K562 (cell line): Measurements from ENCODE around the gene HES5. TPM values are rescaled to one million over a fixed set of nuclear protein-coding genes. Genes with fewer than 3 reads are reported as not detected.

Source experiments
- ATAC-seq: fragments of 200-7000 bp; cut with Tn5 transposase; 3 replicates; pipeline ENCODE4 v1.9.1; 2020; ENCODE audit warnings: moderate library complexity
- BruUV-seq: library from RNA; stranded (reverse); fragments of 400-500 nt; replicated peaks from 2 replicates; lab custom pipeline; 2021; lab: Mats Ljungman, UMichigan
- CTCF ChIA-PET: fragments of 300-600 bp; formaldehyde crosslinking; extraction: SDS; loops from one replicate; lab custom pipeline; 2021; ENCODE audit warnings: low intra/inter-chr PET ratio; lab: Yijun Ruan, JAX
- POLR2A ChIA-PET: fragments of 300-600, 350-650 bp; sonication (Branson Sonifier 250); formaldehyde crosslinking; extraction: SDS; loops from one replicate; lab custom pipeline; 2021; ENCODE audit warnings: antibody characterized with exemption, inconsistent platforms; lab: Yijun Ruan, JAX
- DNase-seq, 4 experiments: peaks; one replicate each; pipeline versions ENCODE4 v3.0.0 to v3.0.0-alpha.2; 2011 to 2018; ENCODE audit warnings: low spot score in 3 of 4, mixed read lengths in 3 of 4; ENCODE audit errors: extremely low read depth in 1 of 4
- FAIRE-seq: peaks from 2 replicates; lab custom pipeline; 2011; peaks lifted over from hg19 to GRCh38; lab: Jason Lieb, UNC
- H2AFZ ChIP-seq: 2 replicates; pipeline ENCODE4 v1.6.0; 2011; ENCODE audit warnings: low read depth, low read length, control low read depth, inconsistent platforms
- H3K27ac ChIP-seq: fragments of 200-600 bp; 3 replicates; pipeline ENCODE4 v1.8.0; 2011; ENCODE audit warnings: low read depth, mild to moderate bottlenecking, control low read depth, inconsistent platforms, low read length, moderate library complexity, mixed read lengths; ENCODE audit errors: extremely low read depth
- H3K27me3 ChIP-seq, 2 experiments: fragments of 300-600 bp in 1 of 2; 2 replicates in 1 of 2; 3 replicates in 1 of 2; pipeline versions ENCODE4 v1.6.0 to v1.8.0; 2011; ENCODE audit warnings: inconsistent platforms in 2 of 2, low read length in 2 of 2, mild to moderate bottlenecking in 1 of 2, mixed read lengths in 1 of 2, moderate library complexity in 1 of 2; ENCODE audit not compliant: control insufficient read depth in 2 of 2, insufficient read depth in 2 of 2
- H3K36me3 ChIP-seq: fragments of 300-600 bp; 3 replicates; pipeline ENCODE4 v1.8.0; 2011; ENCODE audit warnings: mild to moderate bottlenecking, low read length, inconsistent platforms; ENCODE audit not compliant: control insufficient read depth, insufficient read depth
- H3K4me1 ChIP-seq, 2 experiments: fragments of 200-600 bp in 1 of 2; replicated peaks in 1 of 2; 2 replicates in 1 of 2; 3 replicates in 1 of 2; pipeline versions ENCODE4 v1.5.1 to v1.8.0; 2011; ENCODE audit warnings: inconsistent platforms in 2 of 2, low read length in 2 of 2, mild to moderate bottlenecking in 1 of 2, mixed read lengths in 1 of 2, moderate library complexity in 1 of 2; ENCODE audit not compliant: control insufficient read depth in 2 of 2, insufficient read depth in 2 of 2
- H3K4me2 ChIP-seq: 2 replicates; pipeline ENCODE4 v1.6.1; 2011; ENCODE audit warnings: low read length, control low read depth, inconsistent platforms, mixed read lengths; ENCODE audit not compliant: insufficient read depth
- H3K4me3 ChIP-seq: fragments of 200-600 bp; sonication (generic), shearing (Covaris generic); 2 replicates; pipeline ENCODE4 v1.5.1; 2016; ENCODE audit warnings: control low read depth, inconsistent platforms
- H3K79me2 ChIP-seq: fragments of 200-600 bp; 3 replicates; pipeline ENCODE4 v1.8.0; 2011; ENCODE audit warnings: low read length, inconsistent platforms; ENCODE audit not compliant: control insufficient read depth, insufficient read depth
- H3K9ac ChIP-seq, 2 experiments: 2 replicates each; pipeline versions ENCODE4 v1.6.0 to v1.6.1; 2011; ENCODE audit warnings: low read depth in 2 of 2, low read length in 2 of 2, control low read depth in 1 of 2, inconsistent platforms in 1 of 2, mild to moderate bottlenecking in 1 of 2, mixed read lengths in 1 of 2; ENCODE audit not compliant: insufficient read depth in 1 of 2
- H3K9me1 ChIP-seq: one replicate; pipeline ENCODE4 v1.6.0; 2011; ENCODE audit warnings: inconsistent platforms, mild to moderate bottlenecking, low read length, moderate library complexity; ENCODE audit not compliant: control insufficient read depth, insufficient read depth
- H3K9me3 ChIP-seq: replicated peaks from 2 replicates; pipeline ENCODE4 v1.5.1; 2011; ENCODE audit warnings: low read depth, low read length, inconsistent platforms; ENCODE audit not compliant: control insufficient read depth, insufficient read depth
- H4K20me1 ChIP-seq: replicated peaks from 2 replicates; pipeline ENCODE4 v1.6.1; 2011; ENCODE audit warnings: low read length, inconsistent platforms, mixed read lengths; ENCODE audit not compliant: control insufficient read depth, insufficient read depth
- BACH1 ChIP-seq: fragments of 200-800 bp; sonication (Bioruptor generic); IDR thresholded peaks from 2 replicates; pipeline ENCODE4 v1.6.1; 2016; ENCODE audit warnings: missing genetic modification characterization, missing compliant biosample characterization
- CHD4 ChIP-seq: fragments of 200-600 bp; sonication (generic); IDR thresholded peaks from 3 replicates; pipeline ENCODE4 v1.6.1; 2012; ENCODE audit warnings: low read depth, mild to moderate bottlenecking, mixed read lengths, low read length, inconsistent platforms; ENCODE audit not compliant: insufficient read depth, insufficient replicate concordance, poor library complexity, severe bottlenecking
- DACH1 ChIP-seq: fragments of 450-650 bp; IDR thresholded peaks from 2 replicates; pipeline ENCODE4 v1.6.1; 2018; ENCODE audit not compliant: partially characterized antibody
- ERF ChIP-seq: fragments of 450-650 bp; formaldehyde crosslinking; IDR thresholded peaks from 2 replicates; pipeline ENCODE4 v1.4.0; 2020; ENCODE audit warnings: mild to moderate bottlenecking, mixed read lengths
- HNRNPL ChIP-seq: fragments of 200-400 bp; formaldehyde crosslinking; IDR thresholded peaks from 2 replicates; pipeline ENCODE4 v1.6.1; 2017; ENCODE audit warnings: low read depth, mild to moderate bottlenecking, low read length
- RAD51 ChIP-seq: fragments of 450-650 bp; IDR thresholded peaks from 2 replicates; pipeline ENCODE4 v1.7.1; 2016; ENCODE audit warnings: low read depth, mild to moderate bottlenecking, borderline replicate concordance
- TRIM24 ChIP-seq, 2 experiments: fragments of 450-650 bp; IDR thresholded peaks; 2 replicates each; pipeline ENCODE4 v1.6.1; 2016
- ZNF23 ChIP-seq: fragments of 250-450 bp; sonication (Bioruptor Pico); IDR thresholded peaks from 2 replicates; pipeline ENCODE4 v1.4.0; 2020; ENCODE audit warnings: mild to moderate bottlenecking
- WGBS: fragments of 100-300 bp; shearing (Covaris generic); methylation state at CpG from one replicate; pipeline ENCODE4 v1.1.6; 2016; ENCODE audit warnings: low coverage, mixed read lengths; ENCODE audit not compliant: insufficient coverage; ENCODE audit errors: missing lambda C conversion rate; 5-methylcytosine and 5-hydroxymethylcytosine counted together
- in situ Hi-C: fragments of 300-500 bp; cut with MboI; formaldehyde crosslinking; loops from 4 replicates; pipeline ENCODE4 v1.15.0; 2018; ENCODE audit warnings: inconsistent platforms, mixed read lengths
- intact Hi-C: fragments of 100-400 bp; cut with micrococcal nuclease; formaldehyde crosslinking; loops from 2 replicates; pipeline ENCODE4 v1.14.2; 2022
- polyA plus RNA-seq, 8 experiments: library from polyadenylated mRNA; depleted of rRNA in 4 of 8; stranded (reverse) in 5 of 8; unstranded in 3 of 8; fragments of >200 nt; fragmentation: Nextera tagmentation in 2 of 8; fragmentation: Illumina TruSeq in 1 of 8; extraction: Ambion mirVana in 2 of 8; extraction: Trizol in 1 of 8; gene quantifications; 2 replicates each; pipeline versions ENCODE4 v1.2.1 to v1.2.3, GENCODE V29; 2011 to 2014; ENCODE audit warnings: inconsistent platforms in 1 of 8, missing spikeins in 1 of 8
- total RNA-seq, 7 experiments: library from RNA; depleted of rRNA in 6 of 7; stranded (reverse); fragments of >200 nt in 6 of 7; fragmentation: Illumina TruSeq in 2 of 7; extraction: Trizol in 2 of 7; gene quantifications; 2 replicates each; pipeline versions ENCODE4 v1.2.1 to v1.2.3, GENCODE V29; 2011 to 2021; ENCODE audit warnings: low replicate concordance in 1 of 7
- TF ChIP-seq, protein P1 (sequence below): fragments of 250-450 bp; sonication (Bioruptor Pico); IDR thresholded peaks from 2 replicates; pipeline ENCODE4 v1.4.0; 2020; ENCODE audit warnings: mild to moderate bottlenecking

Gene HES5
- total and polyA plus RNA-seq, 9 of the 15 experiments (the other 6 are each of a cell fraction or from before 2014, with no cell fraction given), result not detected

DNA sequence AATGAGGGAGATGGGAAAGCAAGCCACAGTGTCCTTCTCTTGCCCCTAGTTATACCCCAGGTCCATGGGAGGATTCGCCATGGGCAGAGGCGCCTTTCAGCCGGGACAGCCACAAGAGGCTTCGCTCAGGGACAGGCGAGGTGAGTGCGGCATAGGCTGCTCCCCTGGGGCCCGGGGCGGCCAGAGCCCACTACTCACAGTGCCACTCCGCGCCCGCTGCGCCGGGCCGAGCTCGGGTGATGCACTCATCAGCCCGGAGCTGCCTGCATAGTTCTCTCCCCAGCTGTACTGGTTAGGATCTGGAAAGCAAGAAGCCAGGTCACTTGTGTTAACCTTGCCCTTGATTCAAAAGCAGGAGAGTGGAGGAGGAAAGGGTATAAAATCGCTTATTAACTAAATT lies 12.1 kb downstream of the HES5 start:
- in situ Hi-C loops (no loop called here), intact Hi-C loops (no loop called here)
- DNase-seq (no peak), FAIRE-seq (no peak), ATAC-seq (no peak)
- H3K9ac ChIP-seq, result no peak overlapping the region
- no TSS peak for BruUV-seq
- CTCF ChIA-PET, result no interaction called here
- no peak overlapping the region for H3K4me2 ChIP-seq
- TF ChIP-seq ZNF23 (CRISPR knock-in tag) (no peak), TRIM24 (IDR thresholded peaks at IDR 0.05) (no peak), BACH1 (tag) (no peak), CHD4 (no peak), HNRNPL (no peak), DACH1 (no peak), RAD51 (no peak), ERF (CRISPR knock-in tag) (no peak)
- TF ChIP-seq, protein P1, sequence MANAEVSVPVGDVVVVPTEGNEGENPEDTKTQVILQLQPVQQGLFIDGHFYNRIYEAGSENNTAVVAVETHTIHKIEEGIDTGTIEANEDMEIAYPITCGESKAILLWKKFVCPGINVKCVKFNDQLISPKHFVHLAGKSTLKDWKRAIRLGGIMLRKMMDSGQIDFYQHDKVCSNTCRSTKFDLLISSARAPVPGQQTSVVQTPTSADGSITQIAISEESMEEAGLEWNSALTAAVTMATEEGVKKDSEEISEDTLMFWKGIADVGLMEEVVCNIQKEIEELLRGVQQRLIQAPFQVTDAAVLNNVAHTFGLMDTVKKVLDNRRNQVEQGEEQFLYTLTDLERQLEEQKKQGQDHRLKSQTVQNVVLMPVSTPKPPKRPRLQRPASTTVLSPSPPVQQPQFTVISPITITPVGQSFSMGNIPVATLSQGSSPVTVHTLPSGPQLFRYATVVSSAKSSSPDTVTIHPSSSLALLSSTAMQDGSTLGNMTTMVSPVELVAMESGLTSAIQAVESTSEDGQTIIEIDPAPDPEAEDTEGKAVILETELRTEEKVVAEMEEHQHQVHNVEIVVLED (CRISPR knock-in tag), result no peak
- no peak overlapping the region for H2AFZ ChIP-seq
- H3K4me3 ChIP-seq, result no peak overlapping the region
- H3K9me3 ChIP-seq, result no peaks in the 10 kb centered on the region
- H3K4me1 ChIP-seq, result peaks cover 0 to 22% of the 10 kb centered on the region in 2 experiments; a peak in 2 of 5 replicates
- no peak overlapping the region for H3K27ac ChIP-seq
- no peaks in the 10 kb centered on the region for H3K27me3 ChIP-seq
- 95% methylated on average over 17 of the region's 17 CpGs for WGBS
- H3K9me1 ChIP-seq, result peaks cover 8% of the 10 kb centered on the region
- POLR2A ChIA-PET, result interaction anchor here (0.7 to 1.3 kb wide), 3 partner anchors 8 to 29 kb away, joined by 3 to 4 read pairs (median 4); partner anchors contain the start of gene PANK4
- peaks cover 14% of the 10 kb centered on the region; the same call in 1 of the 2 replicates for H4K20me1 ChIP-seq
- peaks cover 98% of the 10 kb centered on the region for H3K36me3 ChIP-seq
- peaks cover 15% of the 10 kb centered on the region for H3K79me2 ChIP-seq
